Breast epithelium (tissue), 3 donors: ENCODE results near the gene ADORA2B.

Experiments
- POLR2A ChIP-seq: fragments of 450-650 bp; IDR thresholded peaks from one replicate; pipeline ENCODE4 v1.6.1; 2016; ENCODE audit warnings: antibody characterized with exemption, mild to moderate bottlenecking, moderate library complexity
- POLR2AphosphoS5 ChIP-seq, 3 donors: sonication (generic); formaldehyde crosslinking; IDR thresholded peaks; one replicate each; pipeline ENCODE4 v1.6.1; 2017; ENCODE audit warnings: antibody characterized with exemption in 3 of 3
- TF ChIP-seq, protein P1 (sequence below), 3 donors: fragments of 450-650 bp; IDR thresholded peaks; one replicate each; pipeline ENCODE4 v1.5.1; 2016 to 2017; ENCODE audit warnings: antibody characterized with exemption in 3 of 3, mild to moderate bottlenecking in 3 of 3, moderate library complexity in 3 of 3

- TF ChIP-seq POLR2A (no peak), POLR2AphosphoS5 (IDR thresholded peaks at IDR 0.05) (no peak)
- TF ChIP-seq, protein P1, sequence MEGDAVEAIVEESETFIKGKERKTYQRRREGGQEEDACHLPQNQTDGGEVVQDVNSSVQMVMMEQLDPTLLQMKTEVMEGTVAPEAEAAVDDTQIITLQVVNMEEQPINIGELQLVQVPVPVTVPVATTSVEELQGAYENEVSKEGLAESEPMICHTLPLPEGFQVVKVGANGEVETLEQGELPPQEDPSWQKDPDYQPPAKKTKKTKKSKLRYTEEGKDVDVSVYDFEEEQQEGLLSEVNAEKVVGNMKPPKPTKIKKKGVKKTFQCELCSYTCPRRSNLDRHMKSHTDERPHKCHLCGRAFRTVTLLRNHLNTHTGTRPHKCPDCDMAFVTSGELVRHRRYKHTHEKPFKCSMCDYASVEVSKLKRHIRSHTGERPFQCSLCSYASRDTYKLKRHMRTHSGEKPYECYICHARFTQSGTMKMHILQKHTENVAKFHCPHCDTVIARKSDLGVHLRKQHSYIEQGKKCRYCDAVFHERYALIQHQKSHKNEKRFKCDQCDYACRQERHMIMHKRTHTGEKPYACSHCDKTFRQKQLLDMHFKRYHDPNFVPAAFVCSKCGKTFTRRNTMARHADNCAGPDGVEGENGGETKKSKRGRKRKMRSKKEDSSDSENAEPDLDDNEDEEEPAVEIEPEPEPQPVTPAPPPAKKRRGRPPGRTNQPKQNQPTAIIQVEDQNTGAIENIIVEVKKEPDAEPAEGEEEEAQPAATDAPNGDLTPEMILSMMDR (IDR thresholded peaks at IDR 0.05) = no peak
Observed at GRCh38 chr17:15900871-15901270, 44.1 kb upstream of the ADORA2B start.
